ENCODE data around the gene DSG2.

DSG2 gene

DNA sequence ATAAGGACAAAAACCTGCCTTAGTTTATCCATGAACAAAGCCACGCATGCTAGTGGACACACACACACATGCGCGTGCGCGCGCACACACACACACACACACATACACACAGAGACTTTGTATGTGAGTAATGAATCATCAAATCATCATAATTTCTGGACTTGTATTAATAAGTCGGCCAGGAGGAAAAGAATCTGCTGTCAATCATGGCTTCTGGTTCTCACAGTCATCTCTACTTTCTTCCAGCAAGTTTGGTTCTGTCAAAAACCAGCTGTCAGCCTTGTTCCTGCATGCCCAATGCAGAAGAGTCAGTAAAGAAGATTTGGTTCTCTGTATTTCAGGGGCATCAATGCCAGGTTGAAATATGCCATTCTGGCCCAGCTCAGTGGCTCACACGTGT lies 92.6 kb downstream of the DSG2 start:
- no peak for DNase-seq (ENCODE audit: low read depth in 2 of 2)

DNA sequence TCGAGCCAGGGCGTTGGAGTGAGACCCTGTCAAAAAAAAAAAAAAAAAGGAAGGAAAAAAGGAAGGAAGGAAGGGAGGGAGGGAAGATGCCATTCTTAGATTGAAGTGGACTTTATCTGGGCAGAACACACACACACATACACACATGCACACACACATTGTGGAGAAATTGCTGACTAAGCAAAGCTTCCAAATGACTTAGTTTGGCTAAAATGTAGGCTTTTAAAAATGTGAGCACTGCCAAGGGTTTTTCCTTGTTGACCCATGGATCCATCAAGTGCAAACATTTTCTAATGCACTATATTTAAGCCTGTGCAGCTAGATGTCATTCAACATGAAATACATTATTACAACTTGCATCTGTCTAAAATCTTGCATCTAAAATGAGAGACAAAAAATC lies 93.1 kb downstream of the DSG2 start:
- DNase-seq (ENCODE audit: low read depth in 2 of 2) = no peak

DNA sequence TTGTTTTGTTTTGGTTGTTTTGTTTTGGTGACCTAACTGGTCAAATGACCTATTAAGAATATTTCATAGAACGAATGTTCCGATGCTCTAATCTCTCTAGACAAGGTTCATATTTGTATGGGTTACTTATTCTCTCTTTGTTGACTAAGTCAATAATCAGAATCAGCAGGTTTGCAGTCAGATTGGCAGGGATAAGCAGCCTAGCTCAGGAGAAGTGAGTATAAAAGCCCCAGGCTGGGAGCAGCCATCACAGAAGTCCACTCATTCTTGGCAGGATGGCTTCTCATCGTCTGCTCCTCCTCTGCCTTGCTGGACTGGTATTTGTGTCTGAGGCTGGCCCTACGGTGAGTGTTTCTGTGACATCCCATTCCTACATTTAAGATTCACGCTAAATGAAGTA lies 93.7 kb downstream of the DSG2 start, which contains the start of gene TTR:
TTR (plus strand) TSS at position 250 of the 400 bp plus-strand sequence; CDS start at position 276, 26 bp downstream.
- DNase-seq (ENCODE audit: low read depth in 2 of 2) = no peak

DNA sequence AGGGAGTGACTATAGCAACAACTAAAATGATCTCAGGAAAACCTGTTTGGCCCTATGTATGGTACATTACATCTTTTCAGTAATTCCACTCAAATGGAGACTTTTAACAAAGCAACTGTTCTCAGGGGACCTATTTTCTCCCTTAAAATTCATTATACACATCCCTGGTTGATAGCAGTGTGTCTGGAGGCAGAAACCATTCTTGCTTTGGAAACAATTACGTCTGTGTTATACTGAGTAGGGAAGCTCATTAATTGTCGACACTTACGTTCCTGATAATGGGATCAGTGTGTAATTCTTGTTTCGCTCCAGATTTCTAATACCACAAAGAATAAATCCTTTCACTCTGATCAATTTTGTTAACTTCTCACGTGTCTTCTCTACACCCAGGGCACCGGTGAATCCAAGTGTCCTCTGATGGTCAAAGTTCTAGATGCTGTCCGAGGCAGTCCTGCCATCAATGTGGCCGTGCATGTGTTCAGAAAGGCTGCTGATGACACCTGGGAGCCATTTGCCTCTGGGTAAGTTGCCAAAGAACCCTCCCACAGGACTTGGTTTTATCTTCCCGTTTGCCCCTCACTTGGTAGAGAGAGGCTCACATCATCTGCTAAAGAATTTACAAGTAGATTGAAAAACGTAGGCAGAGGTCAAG lies 94.7 kb downstream of the DSG2 start:
- no peak for DNase-seq (ENCODE audit: low read depth in 2 of 2)

- peak; percentile 34 to 37 for DNase-seq (ENCODE audit: low read depth in 2 of 2)
Observed at GRCh38 chr18:31595121-31595771, 97.3 kb downstream of the DSG2 start.

DNA sequence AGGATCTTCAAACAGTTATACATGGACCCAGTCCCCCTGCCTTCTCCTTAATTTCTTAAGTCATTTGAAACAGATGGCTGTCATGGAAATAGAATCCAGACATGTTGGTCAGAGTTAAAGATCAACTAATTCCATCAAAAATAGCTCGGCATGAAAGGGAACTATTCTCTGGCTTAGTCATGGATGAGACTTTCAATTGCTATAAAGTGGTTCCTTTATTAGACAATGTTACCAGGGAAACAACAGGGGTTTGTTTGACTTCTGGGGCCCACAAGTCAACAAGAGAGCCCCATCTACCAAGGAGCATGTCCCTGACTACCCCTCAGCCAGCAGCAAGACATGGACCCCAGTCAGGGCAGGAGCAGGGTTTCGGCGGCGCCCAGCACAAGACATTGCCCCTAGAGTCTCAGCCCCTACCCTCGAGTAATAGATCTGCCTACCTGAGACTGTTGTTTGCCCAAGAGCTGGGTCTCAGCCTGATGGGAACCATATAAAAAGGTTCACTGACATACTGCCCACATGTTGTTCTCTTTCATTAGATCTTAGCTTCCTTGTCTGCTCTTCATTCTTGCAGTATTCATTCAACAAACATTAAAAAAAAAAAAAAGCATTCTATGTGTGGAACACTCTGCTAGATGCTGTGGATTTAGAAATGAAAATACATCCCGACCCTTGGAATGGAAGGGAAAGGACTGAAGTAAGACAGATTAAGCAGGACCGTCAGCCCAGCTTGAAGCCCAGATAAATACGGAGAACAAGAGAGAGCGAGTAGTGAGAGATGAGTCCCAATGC lies 98.3 kb downstream of the DSG2 start:
- DNase-seq (ENCODE audit: low read depth in 2 of 2) = peak; percentile 33 to 41

DNA sequence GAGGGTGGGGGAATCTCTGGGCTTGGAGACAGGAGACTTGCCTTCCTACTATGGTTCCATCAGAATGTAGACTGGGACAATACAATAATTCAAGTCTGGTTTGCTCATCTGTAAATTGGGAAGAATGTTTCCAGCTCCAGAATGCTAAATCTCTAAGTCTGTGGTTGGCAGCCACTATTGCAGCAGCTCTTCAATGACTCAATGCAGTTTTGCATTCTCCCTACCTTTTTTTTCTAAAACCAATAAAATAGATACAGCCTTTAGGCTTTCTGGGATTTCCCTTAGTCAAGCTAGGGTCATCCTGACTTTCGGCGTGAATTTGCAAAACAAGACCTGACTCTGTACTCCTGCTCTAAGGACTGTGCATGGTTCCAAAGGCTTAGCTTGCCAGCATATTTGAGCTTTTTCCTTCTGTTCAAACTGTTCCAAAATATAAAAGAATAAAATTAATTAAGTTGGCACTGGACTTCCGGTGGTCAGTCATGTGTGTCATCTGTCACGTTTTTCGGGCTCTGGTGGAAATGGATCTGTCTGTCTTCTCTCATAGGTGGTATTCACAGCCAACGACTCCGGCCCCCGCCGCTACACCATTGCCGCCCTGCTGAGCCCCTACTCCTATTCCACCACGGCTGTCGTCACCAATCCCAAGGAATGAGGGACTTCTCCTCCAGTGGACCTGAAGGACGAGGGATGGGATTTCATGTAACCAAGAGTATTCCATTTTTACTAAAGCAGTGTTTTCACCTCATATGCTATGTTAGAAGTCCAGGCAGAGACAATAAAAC lies 100.2 kb downstream of the DSG2 start:
- no peak for DNase-seq (ENCODE audit: low read depth in 2 of 2)
